Endometrial microvascular endothelial cells (primary cell): ENCODE measurements around the gene OGFOD2. TPM values are rescaled to one million over a fixed set of nuclear protein-coding genes. Genes with fewer than 3 reads are reported as not detected.

Experiments
- in situ Hi-C: cut with HindIII; loops from 2 replicates; pipeline ENCODE4 v1.10.0; 2017; ENCODE audit warnings: low sequenced_read_pairs, low pct_unique_long_range_greater_than_20kb; ENCODE audit errors: inconsistent ontology term
- total RNA-seq: library from RNA; depleted of rRNA; stranded (reverse); fragments of >200 nt; gene quantifications from one replicate; pipeline ENCODE4 v1.2.3, GENCODE V29; 2015; ENCODE audit errors: inconsistent ontology term

OGFOD2 gene
- total RNA-seq, 1 donor from 2014 or later: 14.7 TPM

- in situ Hi-C loops: no loop called here
These were observed 661 bp upstream of the OGFOD2 start for GRCh38 chr12:122974274-122974891.

- in situ Hi-C loops: no loop called here
These were observed 975 bp downstream of the OGFOD2 start for GRCh38 chr12:122975790-122976647.

DNA sequence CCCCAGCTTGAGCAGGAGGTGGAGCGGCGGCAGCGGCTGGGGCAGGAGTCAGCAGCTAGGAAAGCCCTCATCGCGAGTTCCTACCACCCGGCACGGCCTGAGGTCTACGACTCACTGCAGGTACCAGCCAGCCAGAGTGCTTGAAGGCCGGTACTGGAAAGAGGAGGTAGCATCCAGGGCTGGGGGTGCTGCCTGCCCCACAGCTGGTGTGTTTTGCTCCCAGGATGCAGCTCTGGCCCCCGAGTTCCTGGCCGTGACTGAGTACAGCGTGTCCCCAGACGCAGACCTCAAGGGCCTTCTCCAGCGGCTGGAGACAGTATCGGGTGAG lies 1.6 kb downstream of the OGFOD2 start:
- in situ Hi-C loops: no loop called here

GRCh38 chr12:122977153-122977552 lies 2.1 kb downstream of the OGFOD2 start:
- in situ Hi-C loops: no loop called here

- in situ Hi-C loops: no loop called here
These were observed 2.8 kb downstream of the OGFOD2 start for GRCh38 chr12:122977655-122978392.

DNA sequence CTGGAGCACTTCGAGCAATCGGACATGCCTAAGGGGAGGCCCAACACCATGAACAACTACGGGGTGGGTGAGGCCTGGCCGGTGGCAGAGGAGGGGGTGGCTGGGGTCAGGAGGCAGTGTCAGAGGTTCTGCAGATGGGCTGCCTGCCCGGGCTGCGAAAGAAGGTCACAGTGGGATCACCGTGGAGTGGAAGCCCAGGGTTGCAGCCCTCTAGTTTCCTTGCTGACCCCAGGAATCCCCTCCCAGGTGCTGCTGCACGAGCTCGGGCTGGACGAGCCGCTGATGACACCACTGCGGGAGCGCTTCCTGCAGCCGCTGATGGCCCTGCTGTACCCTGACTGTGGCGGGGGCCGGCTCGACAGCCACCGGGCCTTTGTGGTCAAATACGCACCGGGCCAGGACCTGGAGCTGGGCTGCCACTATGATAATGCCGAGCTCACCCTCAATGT lies 3.5 kb downstream of the OGFOD2 start:
- in situ Hi-C loops: no loop called here

- in situ Hi-C loops: no loop called here
These were observed 4.2 kb downstream of the OGFOD2 start for GRCh38 chr12:122979001-122979907.

DNA sequence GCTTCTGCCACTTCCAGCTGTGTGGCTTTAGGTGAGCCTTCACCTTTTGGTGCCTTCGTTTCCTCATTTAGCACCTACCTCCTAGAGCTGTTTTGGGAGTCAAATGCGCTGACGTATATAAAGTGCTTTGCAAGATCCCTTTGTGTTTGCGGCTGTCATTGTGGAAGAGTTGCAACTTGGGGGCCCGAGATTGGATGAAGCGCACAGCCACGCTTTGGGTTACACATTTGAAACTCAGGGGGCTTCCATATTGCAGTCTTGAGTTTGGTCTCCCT lies 4.8 kb downstream of the OGFOD2 start:
- in situ Hi-C loops: no loop called here

- in situ Hi-C loops: no loop called here
These were observed 5.4 kb downstream of the OGFOD2 start, which contains the start of gene ARL6IP4 for GRCh38 chr12:122980183-122981035. Gene ARL6IP4 (plus strand): TSS chr12:122980681. CDS start chr12:122981140, 459 bp downstream.

DNA sequence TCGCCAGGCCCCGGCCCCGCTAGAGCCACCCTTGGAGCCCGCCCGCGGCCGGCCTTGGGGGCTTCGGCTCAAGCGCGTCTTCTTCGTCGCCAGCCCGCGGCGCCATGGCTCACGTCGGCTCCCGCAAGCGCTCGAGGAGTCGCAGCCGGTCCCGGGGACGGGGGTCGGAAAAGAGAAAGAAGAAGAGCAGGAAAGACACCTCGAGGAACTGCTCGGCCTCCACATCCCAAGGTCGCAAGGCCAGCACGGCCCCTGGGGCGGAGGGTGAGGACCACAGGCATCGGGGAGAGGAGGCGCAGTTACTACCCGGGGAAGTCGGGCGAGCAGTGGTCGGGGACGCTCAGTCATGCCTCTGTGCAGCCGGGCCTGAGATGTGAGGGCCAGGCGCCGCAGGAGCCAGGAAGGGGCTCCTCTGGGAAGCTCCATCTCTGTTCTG lies 6.0 kb downstream of the OGFOD2 start:
- in situ Hi-C loops: no loop called here

DNA sequence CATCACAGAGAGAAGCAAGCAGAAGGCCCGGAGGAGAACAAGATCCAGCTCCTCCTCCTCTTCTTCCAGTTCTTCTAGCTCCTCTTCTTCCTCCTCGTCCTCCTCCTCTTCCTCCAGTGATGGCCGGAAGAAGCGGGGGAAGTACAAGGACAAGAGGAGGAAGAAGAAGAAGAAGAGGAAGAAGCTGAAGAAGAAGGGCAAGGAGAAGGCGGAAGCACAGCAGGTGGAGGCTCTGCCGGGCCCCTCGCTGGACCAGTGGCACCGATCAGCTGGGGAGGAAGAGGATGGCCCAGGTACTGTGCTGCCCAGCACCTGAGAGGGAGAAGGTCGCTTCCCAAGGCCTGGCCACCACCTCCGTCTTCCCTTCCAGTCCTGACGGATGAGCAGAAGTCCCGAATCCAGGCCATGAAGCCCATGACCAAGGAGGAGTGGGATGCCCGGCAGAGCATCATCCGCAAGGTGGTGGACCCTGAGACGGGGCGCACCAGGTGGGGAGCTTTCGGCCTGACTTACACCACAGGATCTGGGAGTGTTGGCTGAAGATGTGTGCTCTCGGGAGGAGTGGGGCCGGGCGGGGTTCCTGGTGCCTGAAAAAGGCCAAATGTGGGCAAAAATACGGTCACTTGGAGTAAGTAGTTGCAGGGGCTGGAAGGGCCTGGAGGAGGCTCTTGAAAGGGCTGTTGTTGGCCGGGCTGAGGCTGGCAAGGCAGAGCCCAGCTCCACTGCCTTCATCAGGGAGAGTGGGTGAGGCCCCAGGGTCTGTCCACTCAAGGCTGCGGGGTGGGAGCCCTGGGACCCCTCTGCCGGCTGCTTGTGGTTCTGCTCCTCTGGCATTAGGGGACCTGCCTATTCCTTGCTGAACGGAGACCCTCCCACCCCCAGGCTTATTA lies 6.8 kb downstream of the OGFOD2 start:
- in situ Hi-C loops: no loop called here

GRCh38 chr12:122982477-122982815 lies 7.4 kb downstream of the OGFOD2 start:
- in situ Hi-C loops: no loop called here

GRCh38 chr12:122982963-122983788 lies 8.1 kb downstream of the OGFOD2 start:
- in situ Hi-C loops: no loop called here

- in situ Hi-C loops: no loop called here
These were observed 8.9 kb downstream of the OGFOD2 start for GRCh38 chr12:122983789-122984515.

DNA sequence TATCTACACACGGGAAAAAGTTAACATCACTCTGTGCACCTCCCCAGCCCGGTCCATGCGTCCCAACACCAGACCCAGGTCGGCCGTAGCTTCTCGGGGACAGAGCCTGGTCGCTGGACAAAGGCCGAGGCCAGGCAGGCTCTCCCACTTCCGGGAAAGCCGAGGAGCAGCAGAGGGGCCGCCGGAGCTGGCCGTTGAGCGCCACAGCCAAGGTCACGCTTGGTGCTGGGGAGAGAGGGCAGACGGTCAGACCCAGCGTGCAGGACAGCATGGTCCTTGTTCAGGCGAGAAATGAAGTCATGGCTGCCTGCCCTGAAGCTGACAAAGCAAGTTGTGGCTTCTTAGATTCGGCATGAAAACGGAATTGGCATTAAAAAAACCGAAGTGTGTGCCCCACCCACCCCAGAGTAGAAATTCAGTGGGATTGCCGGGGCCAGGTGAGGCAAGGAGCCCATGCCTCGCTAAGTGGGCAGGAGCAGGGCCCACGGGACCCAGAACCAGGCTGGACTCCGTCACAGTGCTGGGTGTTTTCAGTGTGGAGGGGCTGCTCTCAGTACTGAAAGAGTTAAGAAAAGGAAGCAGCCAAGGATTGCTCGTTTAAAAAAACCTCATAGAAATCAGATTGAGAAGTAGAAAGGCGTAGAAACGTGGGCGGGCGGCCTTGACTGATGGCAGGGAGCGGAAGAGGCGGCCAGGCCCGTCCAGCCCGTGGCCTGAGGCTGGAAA lies 9.7 kb downstream of the OGFOD2 start:
- in situ Hi-C loops: no loop called here
